Vagina (tissue), 2 donors: ENCODE measurements around the gene MAP3K10. TPM values are rescaled to one million over a fixed set of nuclear protein-coding genes. Genes with fewer than 3 reads are reported as not detected.

ENCODE experiments used
- DNase-seq, 2 donors: peaks; one replicate each; pipeline ENCODE4 v3.0.0-alpha.2; 2017; ENCODE audit errors: extremely low spot score in 2 of 2
- H3K27ac ChIP-seq: fragments of 200-600 bp; sonication (generic); one replicate; pipeline ENCODE4 v1.5.1; 2019
- H3K27me3 ChIP-seq: fragments of 200-600 bp; sonication (generic); one replicate; pipeline ENCODE4 v1.5.1; 2019
- H3K36me3 ChIP-seq, 2 donors: fragments of 200-600 bp; sonication (generic); one replicate each; pipeline ENCODE4 v1.5.1; 2017 to 2019
- H3K4me1 ChIP-seq: fragments of 200-600 bp; sonication (generic); one replicate; pipeline ENCODE4 v1.5.1; 2019
- H3K4me3 ChIP-seq, 2 donors: fragments of 200-600 bp; sonication (generic); 1 replicate in 1 of 2; 2 replicates in 1 of 2; pipeline ENCODE4 v1.5.1; 2016 to 2019
- H3K9me3 ChIP-seq: fragments of 200-600 bp; sonication (generic); one replicate; pipeline ENCODE4 v1.5.1; 2019
- POLR2A ChIP-seq, 2 donors: fragments of 450-650 bp; IDR thresholded peaks; one replicate each; pipeline ENCODE4 v1.6.1; 2017; ENCODE audit warnings: antibody characterized with exemption in 2 of 2, mild to moderate bottlenecking in 2 of 2, moderate library complexity in 2 of 2
- POLR2AphosphoS5 ChIP-seq, 2 donors: sonication (generic); formaldehyde crosslinking; IDR thresholded peaks; one replicate each; pipeline ENCODE4 v1.9.0; 2017; ENCODE audit warnings: antibody characterized with exemption in 2 of 2, mild to moderate bottlenecking in 2 of 2, low read depth in 1 of 2; ENCODE audit not compliant: insufficient read depth in 1 of 2
- intact Hi-C: fragments of 100-400 bp; cut with DNase I; formaldehyde crosslinking; loops from one replicate; pipeline ENCODE4 v1.15.1; 2023
- total RNA-seq: library from RNA; depleted of rRNA; stranded (reverse); fragments of >200 nt; gene quantifications from one replicate; pipeline ENCODE4 v1.2.3, GENCODE V29; 2016
- TF ChIP-seq, protein P1 (sequence below), 3 experiments: fragments of 450-650 bp in 2 of 3; fragments of 200-600 bp in 1 of 3; sonication (generic) in 1 of 3; IDR thresholded peaks; one replicate each; pipeline ENCODE4 v1.5.1; 2017 to 2019; ENCODE audit warnings: antibody characterized with exemption in 3 of 3, mild to moderate bottlenecking in 2 of 3, moderate library complexity in 2 of 3

Gene MAP3K10
- total RNA-seq, 1 donor from 2014 or later: 10.6 TPM

DNA sequence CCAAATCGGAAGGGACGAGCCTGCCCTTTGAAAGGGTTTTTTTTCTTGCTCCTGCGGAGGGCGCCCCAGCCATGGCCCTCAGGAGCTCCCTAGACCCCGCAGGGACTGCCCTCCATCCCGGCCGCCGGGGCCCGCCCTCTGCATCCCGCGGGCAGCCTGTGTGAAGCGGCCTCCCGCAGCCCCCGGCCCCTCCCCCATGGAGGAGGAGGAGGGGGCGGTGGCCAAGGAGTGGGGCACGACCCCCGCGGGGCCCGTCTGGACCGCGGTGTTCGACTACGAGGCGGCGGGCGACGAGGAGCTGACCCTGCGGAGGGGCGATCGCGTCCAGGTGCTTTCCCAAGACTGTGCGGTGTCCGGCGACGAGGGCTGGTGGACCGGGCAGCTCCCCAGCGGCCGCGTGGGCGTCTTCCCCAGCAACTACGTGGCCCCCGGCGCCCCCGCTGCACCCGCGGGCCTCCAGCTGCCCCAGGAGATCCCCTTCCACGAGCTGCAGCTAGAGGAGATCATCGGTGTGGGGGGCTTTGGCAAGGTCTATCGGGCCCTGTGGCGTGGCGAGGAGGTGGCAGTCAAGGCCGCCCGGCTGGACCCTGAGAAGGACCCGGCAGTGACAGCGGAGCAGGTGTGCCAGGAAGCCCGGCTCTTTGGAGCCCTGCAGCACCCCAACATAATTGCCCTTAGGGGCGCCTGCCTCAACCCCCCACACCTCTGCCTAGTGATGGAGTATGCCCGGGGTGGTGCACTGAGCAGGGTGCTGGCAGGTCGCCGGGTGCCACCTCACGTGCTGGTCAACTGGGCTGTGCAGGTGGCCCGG is 815 bp downstream of the MAP3K10 start:
- DNase-seq: no peak
- Histone ChIP-seq H3K27ac (peak overlapping the region; percentile 93), H3K9me3 (no peaks in the 10 kb centered on the region), H3K4me1 (peaks cover 25% of the 10 kb centered on the region), H3K36me3 (no peaks in the 10 kb centered on the region), H3K4me3 (peak overlapping the region; percentile 66 to 96), H3K27me3 (no peaks in the 10 kb centered on the region)
- TF ChIP-seq POLR2AphosphoS5 (IDR thresholded peaks at IDR 0.05; ENCODE audit: insufficient read depth in 1 of 2, low read depth in 1 of 2) (peak in 1 of 2 donors; percentile 21), POLR2A (IDR thresholded peaks at IDR 0.05) (no peak)
- TF ChIP-seq, protein P1, sequence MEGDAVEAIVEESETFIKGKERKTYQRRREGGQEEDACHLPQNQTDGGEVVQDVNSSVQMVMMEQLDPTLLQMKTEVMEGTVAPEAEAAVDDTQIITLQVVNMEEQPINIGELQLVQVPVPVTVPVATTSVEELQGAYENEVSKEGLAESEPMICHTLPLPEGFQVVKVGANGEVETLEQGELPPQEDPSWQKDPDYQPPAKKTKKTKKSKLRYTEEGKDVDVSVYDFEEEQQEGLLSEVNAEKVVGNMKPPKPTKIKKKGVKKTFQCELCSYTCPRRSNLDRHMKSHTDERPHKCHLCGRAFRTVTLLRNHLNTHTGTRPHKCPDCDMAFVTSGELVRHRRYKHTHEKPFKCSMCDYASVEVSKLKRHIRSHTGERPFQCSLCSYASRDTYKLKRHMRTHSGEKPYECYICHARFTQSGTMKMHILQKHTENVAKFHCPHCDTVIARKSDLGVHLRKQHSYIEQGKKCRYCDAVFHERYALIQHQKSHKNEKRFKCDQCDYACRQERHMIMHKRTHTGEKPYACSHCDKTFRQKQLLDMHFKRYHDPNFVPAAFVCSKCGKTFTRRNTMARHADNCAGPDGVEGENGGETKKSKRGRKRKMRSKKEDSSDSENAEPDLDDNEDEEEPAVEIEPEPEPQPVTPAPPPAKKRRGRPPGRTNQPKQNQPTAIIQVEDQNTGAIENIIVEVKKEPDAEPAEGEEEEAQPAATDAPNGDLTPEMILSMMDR (IDR thresholded peaks at IDR 0.05): no peak
- intact Hi-C loops: no loop called here

DNA sequence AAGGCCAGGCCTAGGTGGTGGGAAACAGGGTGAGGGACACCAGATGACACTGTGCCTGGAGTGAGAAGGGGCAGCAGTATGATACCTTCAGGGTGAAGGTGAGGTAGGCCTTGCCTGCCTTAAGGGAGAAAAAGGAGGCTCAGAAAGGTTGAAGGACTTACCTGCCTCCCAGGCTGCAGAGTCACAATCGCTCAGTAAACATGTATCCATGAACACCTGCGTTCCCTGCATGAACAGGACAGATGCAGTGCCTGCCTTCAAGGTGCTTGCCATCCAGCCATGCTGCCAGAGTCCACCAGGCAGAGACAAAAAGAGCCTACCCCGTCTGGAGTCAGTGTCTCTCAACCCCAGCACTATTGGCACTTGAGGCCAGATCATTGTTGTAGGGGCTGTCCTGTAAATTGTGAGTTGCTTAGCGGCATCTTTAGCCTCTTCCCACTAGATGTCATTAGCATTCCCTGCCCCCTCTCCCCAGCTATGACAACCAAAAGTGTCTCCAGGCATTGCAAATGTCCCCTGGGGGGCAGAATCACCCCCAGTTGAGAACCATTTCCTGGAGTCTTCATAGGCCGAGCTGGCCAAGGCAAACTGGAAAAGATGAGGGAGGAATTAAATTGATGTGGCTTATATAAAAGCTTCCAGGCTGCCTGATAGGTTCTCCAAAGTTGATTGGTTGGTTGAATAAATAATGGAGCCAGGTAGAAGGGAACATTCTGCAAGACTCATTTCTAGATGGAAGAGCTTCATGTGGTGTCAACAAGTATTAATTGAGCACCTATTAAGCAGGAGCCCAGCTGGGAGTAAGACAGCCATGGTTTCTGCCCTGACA is 1.7 kb downstream of the MAP3K10 start:
- Histone ChIP-seq H3K4me1 (peaks cover 25% of the 10 kb centered on the region), H3K36me3 (no peaks in the 10 kb centered on the region), H3K4me3 (peak overlapping the region; percentile 66 to 96), H3K9me3 (no peaks in the 10 kb centered on the region), H3K27me3 (no peaks in the 10 kb centered on the region), H3K27ac (no peak overlapping the region)
- intact Hi-C loops: no loop called here
- TF ChIP-seq POLR2A (IDR thresholded peaks at IDR 0.05) (no peak), POLR2AphosphoS5 (IDR thresholded peaks at IDR 0.05; ENCODE audit: insufficient read depth in 1 of 2, low read depth in 1 of 2) (no peak)
- TF ChIP-seq, protein P1 (IDR thresholded peaks at IDR 0.05): no peak
- DNase-seq: no peak

DNA sequence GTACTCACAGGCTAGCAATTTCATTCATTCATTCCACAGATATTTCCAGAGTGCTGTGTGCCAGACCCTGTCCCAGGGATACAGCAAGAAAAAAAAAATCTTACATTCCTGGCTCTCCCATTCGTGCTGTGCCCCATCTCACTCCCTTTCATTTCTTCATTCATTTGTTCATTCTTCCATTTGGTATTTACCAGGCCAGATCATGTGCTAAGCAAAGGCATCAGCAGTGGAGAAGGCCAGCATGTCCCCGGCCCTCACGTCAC is 2.3 kb downstream of the MAP3K10 start:
- Histone ChIP-seq H3K27me3 (no peaks in the 10 kb centered on the region), H3K9me3 (no peaks in the 10 kb centered on the region), H3K36me3 (peaks cover 0 to 3% of the 10 kb centered on the region in 2 donors), H3K4me3 (no peak overlapping the region), H3K27ac (no peak overlapping the region), H3K4me1 (peaks cover 25% of the 10 kb centered on the region)
- no peak for DNase-seq
- intact Hi-C loops: no loop called here
- no peak for TF ChIP-seq POLR2AphosphoS5 (IDR thresholded peaks at IDR 0.05; ENCODE audit: insufficient read depth in 1 of 2, low read depth in 1 of 2)
- TF ChIP-seq POLR2A (IDR thresholded peaks at IDR 0.05): no peak
- TF ChIP-seq, protein P1 (IDR thresholded peaks at IDR 0.05): no peak

DNA sequence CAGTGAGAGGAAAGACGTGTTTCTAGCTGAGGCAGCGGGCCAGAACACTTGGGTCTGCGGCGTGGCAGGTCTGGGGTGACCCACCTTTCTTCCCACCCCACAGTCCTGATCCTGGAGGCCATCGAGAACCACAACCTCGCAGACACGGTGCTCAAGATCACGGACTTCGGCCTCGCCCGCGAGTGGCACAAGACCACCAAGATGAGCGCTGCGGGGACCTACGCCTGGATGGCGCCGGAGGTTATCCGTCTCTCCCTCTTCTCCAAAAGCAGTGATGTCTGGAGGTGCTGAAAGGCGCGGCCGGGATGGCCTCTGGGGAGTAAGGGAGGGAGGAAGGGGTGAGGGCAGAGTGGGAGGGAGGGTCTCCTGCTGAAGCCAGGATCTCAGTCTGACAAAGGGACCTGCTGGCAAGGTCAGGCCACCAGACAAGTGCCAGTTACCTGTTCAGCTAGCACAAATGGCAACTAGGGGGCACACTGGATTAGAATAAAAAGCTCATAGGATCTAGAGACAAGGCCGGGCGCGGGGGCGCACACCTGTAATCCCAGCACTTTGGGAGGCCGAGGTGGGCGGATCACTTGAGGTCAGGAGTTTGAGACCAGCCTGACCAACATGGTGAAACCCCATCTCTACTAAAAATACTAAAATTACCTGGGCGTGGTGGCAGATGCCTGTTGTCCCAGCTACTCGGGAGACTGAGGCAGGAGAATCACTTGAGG is 7.2 kb downstream of the MAP3K10 start:
- DNase-seq: no peak
- H3K36me3 ChIP-seq: peaks cover 0 to 10% of the 10 kb centered on the region in 2 donors

More for the DNA sequence above, 7.2 kb downstream of the MAP3K10 start:
- Histone ChIP-seq H3K27ac (no peak overlapping the region), H3K27me3 (no peaks in the 10 kb centered on the region), H3K4me1 (peaks cover 7% of the 10 kb centered on the region), H3K9me3 (no peaks in the 10 kb centered on the region), H3K4me3 (no peak overlapping the region)
- no peak for TF ChIP-seq POLR2AphosphoS5 (IDR thresholded peaks at IDR 0.05; ENCODE audit: insufficient read depth in 1 of 2, low read depth in 1 of 2)
- TF ChIP-seq POLR2A (IDR thresholded peaks at IDR 0.05): no peak
- TF ChIP-seq, protein P1 (IDR thresholded peaks at IDR 0.05): no peak
- intact Hi-C loops: no loop called here
